ENCODE measurements around the gene CLRN1.
"Not testable (repeated sequence)": the region's sequence is repeated elsewhere in the genome, so short reads cannot be mapped to it uniquely, and the experiment has no call there.

CLRN1 gene

GRCh38 chr3:150972366-150973071 is at the start of gene CLRN1:
TSS of gene CLRN1 (minus strand) at chr3:150972727. CDS start at chr3:150972708, 19 bp downstream.
- in situ Hi-C loops (cut with MboI; ENCODE audit: low sequenced_read_pairs): no loop called here

GRCh38 chr3:151016478-151016795 is 43.9 kb upstream of the CLRN1 start:
- in situ Hi-C loops (cut with MboI; ENCODE audit: low sequenced_read_pairs): no loop called here

- in situ Hi-C loops (cut with MboI; ENCODE audit: low sequenced_read_pairs): no loop called here
Measured at GRCh38 chr3:151015767-151016477, 43.4 kb upstream of the CLRN1 start.

GRCh38 chr3:151015181-151015580 is 42.7 kb upstream of the CLRN1 start:
- in situ Hi-C loops (cut with MboI; ENCODE audit: low sequenced_read_pairs): no loop called here

- in situ Hi-C loops (cut with MboI; ENCODE audit: low sequenced_read_pairs): no loop called here
Measured at GRCh38 chr3:151014501-151015018, 42.0 kb upstream of the CLRN1 start.

- in situ Hi-C loops (cut with MboI; ENCODE audit: low sequenced_read_pairs): no loop called here
Measured at GRCh38 chr3:151012753-151013152, 40.2 kb upstream of the CLRN1 start.

- in situ Hi-C loops (cut with MboI; ENCODE audit: low sequenced_read_pairs): no loop called here
Measured at GRCh38 chr3:151011427-151011826, 38.9 kb upstream of the CLRN1 start.

- in situ Hi-C loops (cut with MboI; ENCODE audit: low sequenced_read_pairs): no loop called here
Measured at GRCh38 chr3:151009981-151010380, 37.5 kb upstream of the CLRN1 start.

- in situ Hi-C loops (cut with MboI; ENCODE audit: low sequenced_read_pairs): no loop called here
Measured at GRCh38 chr3:151009430-151009829, 36.9 kb upstream of the CLRN1 start.

- in situ Hi-C loops (cut with MboI; ENCODE audit: low sequenced_read_pairs): no loop called here
Measured at GRCh38 chr3:151008699-151009098, 36.2 kb upstream of the CLRN1 start.

GRCh38 chr3:151003768-151004134 is 31.2 kb upstream of the CLRN1 start:
- in situ Hi-C loops (cut with MboI; ENCODE audit: low sequenced_read_pairs): no loop called here

- in situ Hi-C loops (cut with MboI; ENCODE audit: low sequenced_read_pairs): no loop called here
Measured at GRCh38 chr3:151003029-151003767, 30.7 kb upstream of the CLRN1 start.

- in situ Hi-C loops (cut with MboI; ENCODE audit: low sequenced_read_pairs): no loop called here
Measured at GRCh38 chr3:151002003-151002981, 29.8 kb upstream of the CLRN1 start.

GRCh38 chr3:150998996-150999395 is 26.5 kb upstream of the CLRN1 start:
- in situ Hi-C loops (cut with MboI; ENCODE audit: low sequenced_read_pairs): no loop called here

GRCh38 chr3:150996731-150997130 is 24.2 kb upstream of the CLRN1 start:
- in situ Hi-C loops (cut with MboI; ENCODE audit: low sequenced_read_pairs): no loop called here

- in situ Hi-C loops (cut with MboI; ENCODE audit: low sequenced_read_pairs): no loop called here
Measured at GRCh38 chr3:150995510-150995909, 23.0 kb upstream of the CLRN1 start.

- in situ Hi-C loops (cut with MboI; ENCODE audit: low sequenced_read_pairs): no loop called here
Measured at GRCh38 chr3:150989208-150989607, 16.7 kb upstream of the CLRN1 start.

- in situ Hi-C loops (cut with MboI; ENCODE audit: low sequenced_read_pairs): not testable (repeated sequence)
Measured at GRCh38 chr3:150988395-150988794, 15.9 kb upstream of the CLRN1 start.

GRCh38 chr3:150985711-150986110 is 13.2 kb upstream of the CLRN1 start:
- in situ Hi-C loops (cut with MboI; ENCODE audit: low sequenced_read_pairs): no loop called here

GRCh38 chr3:150984066-150984465 is 11.5 kb upstream of the CLRN1 start:
- in situ Hi-C loops (cut with MboI; ENCODE audit: low sequenced_read_pairs): no loop called here
